Mesenchymal stem cell (in vitro differentiated cells and primary cell): ENCODE measurements around the gene VPS72.
A peak's percentile ranks its signal among the peaks of the same experiment; 100 is the strongest.

Experiments
- DNase-seq: peaks from one replicate; pipeline ENCODE4 v3.0.0-alpha.2; 2013
- H2AFZ ChIP-seq: one replicate; pipeline ENCODE4 v1.6.1; 2013; ENCODE audit warnings: low read depth, mild to moderate bottlenecking, control low read depth, inconsistent platforms, low read length, moderate library complexity
- H2AK5ac ChIP-seq: 2 replicates; pipeline ENCODE4 v1.6.1; 2013; ENCODE audit warnings: low read length, moderate library complexity, mild to moderate bottlenecking, inconsistent platforms; ENCODE audit not compliant: severe bottlenecking
- H2BK120ac ChIP-seq: one replicate; pipeline ENCODE4 v1.6.1; 2013; ENCODE audit warnings: low read depth, mild to moderate bottlenecking, inconsistent platforms, low read length, moderate library complexity
- H2BK12ac ChIP-seq, 2 experiments: one replicate each; pipeline ENCODE4 v1.6.1; 2013; ENCODE audit warnings: inconsistent platforms in 2 of 2, low read length in 2 of 2, mild to moderate bottlenecking in 2 of 2, moderate library complexity in 2 of 2, control low read depth in 1 of 2
- H2BK15ac ChIP-seq: one replicate; pipeline ENCODE4 v1.6.1; 2013; ENCODE audit warnings: mild to moderate bottlenecking, low read depth, inconsistent platforms; ENCODE audit not compliant: poor library complexity, severe bottlenecking
- H2BK5ac ChIP-seq: 2 replicates; pipeline ENCODE4 v1.6.1; 2013; ENCODE audit warnings: low read depth, mild to moderate bottlenecking, low read length, control low read depth, inconsistent platforms; ENCODE audit not compliant: poor library complexity, severe bottlenecking
- H3K14ac ChIP-seq, 2 experiments: one replicate each; pipeline ENCODE4 v1.6.1; 2013; ENCODE audit warnings: inconsistent platforms in 2 of 2, low read length in 2 of 2, control low read depth in 1 of 2, mild to moderate bottlenecking in 1 of 2, moderate library complexity in 1 of 2
- H3K18ac ChIP-seq, 2 experiments: one replicate each; pipeline ENCODE4 v1.6.1; 2013; ENCODE audit warnings: inconsistent platforms in 2 of 2, low read length in 2 of 2, control low read depth in 1 of 2, low read depth in 1 of 2, mild to moderate bottlenecking in 1 of 2
- H3K23ac ChIP-seq, 2 experiments: one replicate each; pipeline ENCODE4 v1.6.1; 2013; ENCODE audit warnings: inconsistent platforms in 2 of 2, low read length in 2 of 2, mild to moderate bottlenecking in 2 of 2, moderate library complexity in 2 of 2, control low read depth in 1 of 2
- H3K27ac ChIP-seq: 2 replicates; pipeline ENCODE4 v1.5.1; 2013; ENCODE audit warnings: mild to moderate bottlenecking, moderate library complexity, low read length, control low read depth, inconsistent platforms; ENCODE audit not compliant: poor library complexity, severe bottlenecking
- H3K27me3 ChIP-seq, 2 experiments: 2 replicates each; pipeline versions ENCODE4 v1.6.1 to v1.7.0; 2013; ENCODE audit warnings: low read length in 2 of 2, mild to moderate bottlenecking in 2 of 2, moderate library complexity in 2 of 2, control low read depth in 1 of 2, inconsistent platforms in 1 of 2; ENCODE audit not compliant: control insufficient read depth in 1 of 2, insufficient read depth in 1 of 2
- H3K36me3 ChIP-seq, 2 experiments: 2 replicates each; pipeline versions ENCODE4 v1.6.1 to v1.7.0; 2013; ENCODE audit warnings: low read length in 2 of 2, control low read depth in 1 of 2, inconsistent platforms in 1 of 2, low read depth in 1 of 2, mild to moderate bottlenecking in 1 of 2; ENCODE audit not compliant: insufficient read depth in 2 of 2, control insufficient read depth in 1 of 2
- H3K4ac ChIP-seq, 2 experiments: one replicate each; pipeline ENCODE4 v1.6.1; 2013; ENCODE audit warnings: inconsistent platforms in 2 of 2, low read length in 2 of 2, mild to moderate bottlenecking in 2 of 2, moderate library complexity in 2 of 2, control low read depth in 1 of 2, low read depth in 1 of 2
- H3K4me1 ChIP-seq: 2 replicates; pipeline ENCODE4 v1.6.1; 2013; ENCODE audit warnings: low read depth, low read length, control low read depth; ENCODE audit not compliant: control insufficient read depth, insufficient read depth
- H3K4me2 ChIP-seq: 2 replicates; pipeline ENCODE4 v1.6.1; 2013; ENCODE audit warnings: low read length, mild to moderate bottlenecking, inconsistent platforms; ENCODE audit not compliant: poor library complexity, severe bottlenecking
- H3K4me3 ChIP-seq, 2 experiments: 2 replicates each; pipeline versions ENCODE4 v1.5.1 to v1.7.0; 2013; ENCODE audit warnings: low read length in 2 of 2, mild to moderate bottlenecking in 2 of 2, control low read depth in 1 of 2, low read depth in 1 of 2; ENCODE audit not compliant: insufficient read depth in 1 of 2
- H3K79me1 ChIP-seq: replicated peaks from 2 replicates; pipeline ENCODE4 v1.6.1; 2013; ENCODE audit warnings: mild to moderate bottlenecking, control low read depth, low read length, inconsistent platforms; ENCODE audit not compliant: poor library complexity, severe bottlenecking
- H3K9ac ChIP-seq: 2 replicates; pipeline ENCODE4 v1.7.0; 2013; ENCODE audit warnings: mild to moderate bottlenecking, low read length, moderate library complexity
- H3K9me3 ChIP-seq: 2 replicates; pipeline ENCODE4 v1.7.0; 2013; ENCODE audit warnings: mild to moderate bottlenecking, low read length; ENCODE audit not compliant: control insufficient read depth
- H4K8ac ChIP-seq: one replicate; pipeline ENCODE4 v1.6.1; 2013; ENCODE audit warnings: inconsistent platforms, mild to moderate bottlenecking, low read length, moderate library complexity
- H4K91ac ChIP-seq: one replicate; pipeline ENCODE4 v1.6.1; 2013; ENCODE audit warnings: mild to moderate bottlenecking, low read length, inconsistent platforms
- WGBS: methylation state at CpG from one replicate; pipeline ENCODE4 v1.1.7; 2013; ENCODE audit warnings: mixed read lengths; 5-methylcytosine and 5-hydroxymethylcytosine counted together

Gene VPS72

DNA sequence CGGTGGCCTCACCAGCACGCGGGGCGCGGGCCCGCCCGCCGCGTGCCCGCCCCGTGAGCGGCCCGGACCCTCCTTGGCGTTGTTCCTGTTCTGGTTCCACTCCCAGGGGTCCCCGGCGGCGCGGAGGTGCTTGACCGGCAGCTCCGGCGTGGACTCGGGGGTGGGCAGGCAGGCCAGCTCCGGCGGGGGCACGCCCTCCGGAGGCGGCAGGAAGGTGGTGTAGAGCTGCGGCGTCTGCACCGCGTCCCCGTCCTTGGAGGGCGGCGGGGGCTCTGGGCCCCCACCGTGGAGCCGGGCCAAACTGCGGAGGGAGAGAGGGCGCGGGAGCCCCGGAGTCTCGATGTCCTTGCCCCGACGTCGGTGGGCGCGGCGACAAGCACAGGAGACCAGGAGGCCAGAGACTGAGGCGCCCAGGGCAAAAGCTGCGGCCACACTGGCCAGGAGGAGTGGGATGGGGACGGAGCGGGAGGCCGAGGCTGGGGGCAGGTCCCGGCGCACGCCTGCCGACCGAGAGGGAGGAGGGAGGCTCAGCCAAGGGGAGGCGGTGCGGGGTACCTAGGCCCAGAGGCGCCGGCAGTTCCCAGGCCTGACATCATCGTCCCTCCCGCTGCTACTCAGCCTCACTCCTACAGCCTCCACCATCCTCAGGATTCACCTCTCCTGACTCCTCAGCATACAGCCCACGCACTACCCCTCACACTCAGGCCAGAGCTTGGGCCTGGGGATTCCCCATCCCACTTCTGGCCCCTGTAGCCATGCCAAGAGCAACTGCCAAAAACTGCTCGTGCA is 56.8 kb downstream of the VPS72 start:
- Histone ChIP-seq H3K4me2 (no peak overlapping the region), H4K91ac (no peak overlapping the region), H3K4ac (no peak overlapping the region), H3K4me1 (peaks cover 7% of the 10 kb centered on the region), H2BK12ac (no peak overlapping the region), H2AK5ac (no peak overlapping the region), H3K27me3 (peaks cover 0 to 25% of the 10 kb centered on the region in 2 experiments), H4K8ac (no peak overlapping the region), H3K27ac (no peak overlapping the region), H3K9ac (no peak overlapping the region), H2BK5ac (no peak overlapping the region), H3K14ac (no peak overlapping the region), H2BK120ac (no peak overlapping the region), H2BK15ac (no peak overlapping the region), H3K4me3 (peak overlapping the region in 1 of 2 experiments; percentile 9), H3K36me3 (peaks cover 6 to 59% of the 10 kb centered on the region in 2 experiments), H3K18ac (no peak overlapping the region), H2AFZ (no peak overlapping the region), H3K23ac (no peak overlapping the region), H3K9me3 (no peaks in the 10 kb centered on the region), H3K79me1 (no peaks in the 10 kb centered on the region)
- DNase-seq = no peak
- WGBS = 46% methylated on average over 56 of the region's 65 CpGs

DNA sequence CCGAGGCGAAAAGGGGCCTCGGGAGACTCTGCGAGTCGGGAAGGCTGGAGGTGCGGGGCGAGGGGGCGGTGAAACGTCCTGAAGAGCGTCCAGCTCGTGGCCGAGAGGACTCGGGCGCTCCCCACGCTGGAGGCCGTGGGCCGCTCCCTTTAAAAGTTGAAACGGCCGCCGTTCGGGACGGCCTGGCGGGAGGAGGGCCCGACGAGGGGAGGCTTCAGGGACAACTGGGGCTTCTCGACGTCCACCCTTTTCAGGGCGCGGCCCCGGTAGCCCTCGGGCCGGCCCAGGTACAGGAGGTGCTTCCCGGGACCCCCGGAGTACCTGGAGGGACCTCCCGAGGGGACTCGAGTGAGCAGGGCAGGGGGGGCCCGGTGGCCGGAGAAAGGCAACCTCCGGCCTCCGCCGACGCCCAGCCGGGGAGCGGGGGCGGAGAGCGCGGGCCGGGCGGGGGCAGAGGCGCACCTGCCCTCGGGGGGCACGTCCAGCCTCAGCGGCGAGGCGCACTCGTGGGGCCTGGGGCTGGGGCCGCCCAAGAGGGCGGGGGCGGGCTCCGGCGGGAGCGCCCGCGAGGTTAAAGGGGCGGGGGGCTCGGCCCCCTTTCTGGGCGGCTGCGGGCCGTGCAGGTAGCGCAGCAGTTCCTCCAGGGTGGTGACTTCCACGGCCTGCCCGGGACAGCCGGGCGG is 57.5 kb downstream of the VPS72 start:
- Histone ChIP-seq H3K14ac (no peak overlapping the region), H4K8ac (peak overlapping the region; percentile 67), H3K18ac (no peak overlapping the region), H3K36me3 (peaks cover 6 to 52% of the 10 kb centered on the region in 2 experiments), H3K9me3 (no peaks in the 10 kb centered on the region), H2AFZ (no peak overlapping the region), H3K9ac (peak overlapping the region; percentile 57), H3K4me2 (no peak overlapping the region), H3K27me3 (peaks cover 0 to 25% of the 10 kb centered on the region in 2 experiments), H3K27ac (no peak overlapping the region), H3K4ac (no peak overlapping the region), H3K4me1 (peaks cover 7% of the 10 kb centered on the region), H2BK12ac (no peak overlapping the region), H2BK15ac (no peak overlapping the region), H3K23ac (no peak overlapping the region), H2BK120ac (no peak overlapping the region), H3K4me3 (peak overlapping the region in 1 of 2 experiments; percentile 67), H3K79me1 (no peaks in the 10 kb centered on the region), H2AK5ac (no peak overlapping the region), H2BK5ac (no peak overlapping the region), H4K91ac (no peak overlapping the region)
- WGBS = 41% methylated on average over 45 of the region's 74 CpGs
- DNase-seq = no peak

DNA sequence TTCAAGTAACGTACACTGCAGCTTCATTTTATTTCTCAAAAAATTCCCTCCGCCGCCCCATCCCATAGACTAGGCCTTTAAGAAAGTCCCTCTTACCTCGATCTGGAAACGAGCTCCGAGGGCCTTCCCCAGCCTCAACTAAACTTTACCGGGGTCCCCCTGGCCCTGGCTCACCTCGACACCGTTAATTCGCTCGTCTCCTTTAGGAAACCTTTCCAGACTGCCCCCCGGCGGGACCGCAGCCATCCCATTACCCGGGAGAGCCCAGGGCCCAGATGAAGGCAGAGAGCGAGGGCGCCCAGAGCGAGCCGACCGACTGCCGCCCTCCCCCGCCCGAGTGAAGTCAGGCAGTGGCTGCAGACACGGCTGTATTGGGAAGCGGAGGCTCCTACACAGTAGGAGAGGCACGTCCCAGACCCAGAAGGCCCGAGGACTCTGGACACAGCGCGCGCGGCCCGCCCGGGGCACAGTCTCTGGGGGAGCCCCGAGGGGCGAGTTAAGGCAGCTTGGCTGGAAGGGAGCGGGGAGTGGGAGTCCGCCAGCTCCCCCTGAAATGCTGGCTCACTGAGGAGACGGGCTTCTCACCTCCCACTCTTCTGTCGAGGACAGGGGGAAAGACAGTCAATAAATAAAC is 58.2 kb downstream of the VPS72 start:
- no peak overlapping the region for H4K91ac ChIP-seq
- H3K23ac ChIP-seq = peak overlapping the region in 1 of 2 experiments; percentile 36
- H2BK5ac ChIP-seq = no peak overlapping the region
- H3K9me3 ChIP-seq = no peaks in the 10 kb centered on the region
- H3K18ac ChIP-seq = peak overlapping the region; percentile 57 to 71
- H3K9ac ChIP-seq = peak overlapping the region; percentile 57
- peaks cover 6 to 48% of the 10 kb centered on the region in 2 experiments for H3K36me3 ChIP-seq
- H3K79me1 ChIP-seq = no peaks in the 10 kb centered on the region
- H2AK5ac ChIP-seq = no peak overlapping the region
- no peak overlapping the region for H2BK120ac ChIP-seq
- no peak overlapping the region for H3K4me2 ChIP-seq
- H3K27me3 ChIP-seq = peaks cover 0 to 25% of the 10 kb centered on the region in 2 experiments
- peak overlapping the region in 1 of 2 experiments; percentile 50 for H3K4ac ChIP-seq
- peak overlapping the region in 1 of 2 experiments; percentile 67 for H3K4me3 ChIP-seq
- peak; percentile 44 for DNase-seq
- WGBS = 18% methylated on average over 39 of the region's 39 CpGs
- H2BK15ac ChIP-seq = peak overlapping the region; percentile 57
- peak overlapping the region; percentile 38 for H4K8ac ChIP-seq
- H3K4me1 ChIP-seq = peaks cover 7% of the 10 kb centered on the region
- peak overlapping the region; percentile 81 for H2AFZ ChIP-seq
- no peak overlapping the region for H3K14ac ChIP-seq
- H2BK12ac ChIP-seq = no peak overlapping the region
- no peak overlapping the region for H3K27ac ChIP-seq
